Measurements from ENCODE around the gene RANBP17.
A peak's percentile ranks its signal among the peaks of the same experiment; 100 is the strongest.

The RANBP17 gene

DNA sequence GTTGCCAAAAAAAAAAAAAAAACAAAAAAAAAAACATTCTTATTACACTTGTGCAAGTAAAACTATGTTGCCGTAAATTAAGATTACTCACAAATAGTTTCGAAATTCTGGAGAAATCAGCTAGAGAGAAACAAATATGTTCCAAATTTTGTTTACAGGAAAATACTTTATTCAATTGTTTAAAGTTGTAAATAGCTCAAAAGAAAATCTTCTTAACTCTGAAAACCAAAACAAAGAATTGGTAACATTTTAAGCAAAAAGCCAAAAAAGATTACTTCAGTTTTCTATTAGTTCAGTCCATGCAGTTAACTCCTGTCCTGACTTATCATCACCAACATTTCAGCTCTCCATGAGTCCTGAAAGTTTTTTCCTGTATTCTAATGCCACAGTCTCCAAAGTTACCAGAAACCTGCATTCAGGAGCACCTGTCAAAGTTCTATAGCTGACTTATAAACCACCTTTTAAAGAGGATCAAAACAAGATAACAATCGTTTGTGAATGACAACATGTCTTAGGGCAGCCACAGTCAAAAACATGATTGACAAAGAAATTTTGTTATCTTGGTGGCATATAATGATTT is 194.1 kb downstream of the RANBP17 start (continued):
- TF ChIP-seq ZNF354C (tag by site-specific recombination; IDR thresholded peaks at IDR 0.05; ENCODE audit: borderline replicate concordance, low read depth), result no peak
- TF ChIP-seq ZNF585B (tag by site-specific recombination; IDR thresholded peaks at IDR 0.05), result no peak

- no peak overlapping the region for H3K4me3 ChIP-seq (ENCODE audit: low read depth, low read length)
- H3K27ac ChIP-seq (ENCODE audit: extremely low read depth, low read depth, low read length), result no peak overlapping the region
- ChIA-PET POLR2A (no interaction called here), CTCF (interaction anchor here (0.6 to 0.7 kb wide), 2 partner anchors 89 to 270 kb away, joined by 3 to 6 read pairs; no protein-coding TSS in a partner anchor)
- H3K36me3 ChIP-seq (ENCODE audit: control insufficient read depth in 2 of 2, insufficient read depth in 1 of 2, low read length in 2 of 2), result no peaks in the 10 kb centered on the region; a peak in 1 of 3 replicates
- H3K4me1 ChIP-seq (ENCODE audit: control insufficient read depth, insufficient read depth, low read length), result no peaks in the 10 kb centered on the region
- peak; percentile 96 for TF ChIP-seq ZNF791 (tag by site-specific recombination; IDR thresholded peaks at IDR 0.05)
- peak; percentile 77 for TF ChIP-seq SETDB1 (IDR thresholded peaks at IDR 0.05; ENCODE audit: insufficient read length, low read length)
- peak; percentile 97 for TF ChIP-seq ZNF558 (tag by site-specific recombination; IDR thresholded peaks at IDR 0.05)
- no peak for TF ChIP-seq ZBTB44 (tag by site-specific recombination; IDR thresholded peaks at IDR 0.05)
- H3K9me3 ChIP-seq (ENCODE audit: control insufficient read depth, insufficient read depth, low read depth, low read length), result no peaks in the 10 kb centered on the region
Measured at GRCh38 chr5:171067540-171068130, 205.8 kb downstream of the RANBP17 start.

GRCh38 chr5:171074747-171075146 is 212.9 kb downstream of the RANBP17 start:
- Histone ChIP-seq H3K27ac (ENCODE audit: extremely low read depth, low read depth, low read length) (no peak overlapping the region), H3K36me3 (ENCODE audit: control insufficient read depth in 2 of 2, insufficient read depth in 1 of 2, low read length in 2 of 2) (no peaks in the 10 kb centered on the region; a peak in 1 of 3 replicates), H3K4me3 (ENCODE audit: low read depth, low read length) (no peak overlapping the region), H3K9me3 (ENCODE audit: control insufficient read depth, insufficient read depth, low read depth, low read length) (no peaks in the 10 kb centered on the region), H3K4me1 (ENCODE audit: control insufficient read depth, insufficient read depth, low read length) (peaks cover 3% of the 10 kb centered on the region; the same call in 1 of the 2 replicates)
- POLR2A ChIA-PET, result no interaction called here
- CTCF ChIA-PET, result interaction anchor here (0.6 kb wide), 1 partner anchor 343 kb away, joined by 4 read pairs; no protein-coding TSS in a partner anchor
- no peak for TF ChIP-seq SP2 (tag by site-specific recombination; IDR thresholded peaks at IDR 0.05)

DNA sequence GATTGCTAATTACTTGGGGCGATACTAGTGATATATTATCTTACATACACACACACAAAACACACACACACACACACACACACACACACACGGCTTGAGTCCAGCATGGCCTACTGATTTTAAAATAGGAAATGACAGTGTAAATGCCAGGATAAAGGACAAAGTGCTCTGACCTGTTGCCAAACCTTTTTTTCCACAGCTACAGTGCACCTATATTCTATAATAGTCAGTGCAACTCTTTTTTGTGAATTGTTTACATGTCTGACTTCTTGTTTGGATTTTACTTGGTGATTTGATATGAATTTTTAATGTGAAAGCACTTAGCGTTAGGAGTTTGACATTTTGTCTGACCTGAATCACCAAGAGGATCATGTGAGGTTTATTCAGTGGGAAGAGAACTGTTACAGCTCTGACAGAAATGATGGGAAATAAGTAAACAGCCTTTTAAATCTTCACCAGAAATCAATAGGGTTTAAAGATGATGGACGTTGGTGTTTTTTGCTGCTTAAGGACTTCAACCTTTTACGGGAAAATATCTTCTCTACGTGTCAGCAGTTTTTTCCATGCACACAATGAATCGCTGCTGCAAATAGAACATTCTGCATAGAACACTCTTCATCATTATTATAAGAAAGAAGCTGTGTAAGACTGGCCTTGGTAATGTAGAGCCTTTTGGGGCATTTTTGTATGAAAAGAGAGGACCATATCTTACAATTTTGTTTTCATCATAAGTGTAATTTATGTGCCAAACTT is 218.5 kb downstream of the RANBP17 start:
- H3K4me3 ChIP-seq (ENCODE audit: low read depth, low read length), result no peak overlapping the region
- CTCF ChIA-PET, result no interaction called here
- H3K9me3 ChIP-seq (ENCODE audit: control insufficient read depth, insufficient read depth, low read depth, low read length), result no peaks in the 10 kb centered on the region
- no peaks in the 10 kb centered on the region; a peak in 1 of 3 replicates for H3K36me3 ChIP-seq (ENCODE audit: control insufficient read depth in 2 of 2, insufficient read depth in 1 of 2, low read length in 2 of 2)
- TF ChIP-seq ZNF416 (tag by site-specific recombination; IDR thresholded peaks at IDR 0.05) (no peak), ZNF133 (tag by site-specific recombination; IDR thresholded peaks at IDR 0.05) (no peak), SCRT2 (tag by site-specific recombination; IDR thresholded peaks at IDR 0.05) (0 out of 2 replicates have a peak, but pooled peaks have one; percentile 16)
- POLR2A ChIA-PET, result no interaction called here
- H3K27ac ChIP-seq (ENCODE audit: extremely low read depth, low read depth, low read length), result no peak overlapping the region
- peaks cover 4% of the 10 kb centered on the region for H3K4me1 ChIP-seq (ENCODE audit: control insufficient read depth, insufficient read depth, low read length)

DNA sequence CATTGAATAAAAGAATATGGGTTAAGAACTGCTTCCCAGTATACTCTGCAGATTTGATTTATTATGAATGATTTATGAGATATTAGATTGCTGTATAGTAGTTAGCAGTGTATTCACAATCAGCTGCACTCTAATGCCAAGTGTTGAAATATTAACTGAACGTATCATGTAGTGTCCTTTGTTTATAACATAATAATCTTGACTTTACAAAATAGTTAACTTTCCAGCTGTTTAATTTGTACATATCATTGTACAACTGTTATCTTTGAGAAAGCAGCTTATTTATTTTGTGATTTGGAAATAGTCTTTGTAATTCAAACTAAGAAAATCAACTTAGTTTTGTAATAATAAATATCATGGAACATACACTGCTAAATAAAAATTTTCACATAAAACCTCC is 219.5 kb downstream of the RANBP17 start:
- Histone ChIP-seq H3K27ac (ENCODE audit: extremely low read depth, low read depth, low read length) (no peak overlapping the region), H3K36me3 (ENCODE audit: control insufficient read depth in 2 of 2, insufficient read depth in 1 of 2, low read length in 2 of 2) (no peaks in the 10 kb centered on the region), H3K4me1 (ENCODE audit: control insufficient read depth, insufficient read depth, low read length) (peaks cover 4% of the 10 kb centered on the region), H3K9me3 (ENCODE audit: control insufficient read depth, insufficient read depth, low read depth, low read length) (no peaks in the 10 kb centered on the region), H3K4me3 (ENCODE audit: low read depth, low read length) (no peak overlapping the region)
- ChIA-PET CTCF (no interaction called here), POLR2A (no interaction called here)
- no peak for TF ChIP-seq ZNF202 (tag by site-specific recombination; IDR thresholded peaks at IDR 0.05; ENCODE audit: borderline replicate concordance)
- TF ChIP-seq YY1 (tag by site-specific recombination; IDR thresholded peaks at IDR 0.05), result no peak
- no peak for TF ChIP-seq KLF17 (tag by site-specific recombination; IDR thresholded peaks at IDR 0.05)
- TF ChIP-seq KLF7 (tag by site-specific recombination; IDR thresholded peaks at IDR 0.05; ENCODE audit: borderline replicate concordance), result no peak
- TF ChIP-seq ZNF701 (tag by site-specific recombination; IDR thresholded peaks at IDR 0.05), result no peak
- no peak for TF ChIP-seq BCL11B (tag by site-specific recombination; IDR thresholded peaks at IDR 0.05; ENCODE audit: low read depth)
- TF ChIP-seq KLF8 (tag by site-specific recombination; IDR thresholded peaks at IDR 0.05), result no peak
- TF ChIP-seq, protein P1, sequence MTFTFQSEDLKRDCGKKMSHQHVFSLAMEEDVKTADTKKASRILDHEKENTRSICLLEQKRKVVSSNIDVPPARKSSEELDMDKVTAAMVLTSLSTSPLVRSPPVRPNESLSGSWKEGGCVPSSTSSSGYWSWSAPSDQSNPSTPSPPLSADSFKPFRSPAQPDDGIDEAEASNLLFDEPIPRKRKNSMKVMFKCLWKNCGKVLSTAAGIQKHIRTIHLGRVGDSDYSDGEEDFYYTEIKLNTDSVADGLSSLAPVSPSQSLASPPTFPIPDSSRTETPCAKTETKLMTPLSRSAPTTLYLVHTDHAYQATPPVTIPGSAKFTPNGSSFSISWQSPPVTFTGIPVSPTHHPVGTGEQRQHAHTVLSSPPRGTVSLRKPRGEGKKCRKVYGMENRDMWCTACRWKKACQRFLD (tag by site-specific recombination; IDR thresholded peaks at IDR 0.05), result no peak
- no peak for TF ChIP-seq ZFP41 (tag by site-specific recombination; IDR thresholded peaks at IDR 0.05; ENCODE audit: borderline replicate concordance)
- TF ChIP-seq ZBTB44 (tag by site-specific recombination; IDR thresholded peaks at IDR 0.05), result no peak
